Measurements from ENCODE around the gene HCFC1R1. TPM values are rescaled to one million over a fixed set of nuclear protein-coding genes. Genes with fewer than 3 reads are reported as not detected.

The HCFC1R1 gene
- total and polyA plus RNA-seq, 4 experiments from 2014 or later = 16.0 to 23.8 (median 18.2) TPM

DNA sequence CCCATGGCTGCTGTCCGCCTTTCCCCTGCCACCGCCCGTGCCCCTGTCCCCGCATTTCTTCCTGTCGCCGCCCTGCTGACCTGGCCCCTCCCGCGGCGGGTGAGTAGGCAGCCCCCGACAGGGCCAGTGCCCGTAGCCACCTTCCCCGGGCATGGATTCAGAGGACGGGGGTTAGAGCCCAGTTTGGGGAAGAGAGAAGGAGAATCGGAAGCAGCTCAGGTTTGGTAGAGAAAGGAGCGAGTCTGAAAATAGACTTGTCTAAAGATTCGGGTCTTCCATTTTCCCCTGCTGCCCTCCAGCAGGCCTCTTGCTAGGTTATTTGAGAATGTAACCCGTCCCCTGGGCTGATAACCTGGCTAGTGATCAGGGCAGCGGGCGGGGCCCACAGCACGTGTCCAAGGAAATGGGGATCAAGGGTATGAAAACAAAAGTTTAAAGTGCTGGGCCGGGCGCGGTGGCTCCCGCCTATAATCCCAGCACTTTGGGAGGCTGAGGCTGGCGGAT is 18.9 kb downstream of the HCFC1R1 start:
- H3K27me3 ChIP-seq (ENCODE audit: insufficient read depth, low read length) = no peaks in the 10 kb centered on the region
- H3K27ac Mint-ChIP-seq = peak overlapping the region in 2 of 7 donors; percentile 6 to 35

DNA sequence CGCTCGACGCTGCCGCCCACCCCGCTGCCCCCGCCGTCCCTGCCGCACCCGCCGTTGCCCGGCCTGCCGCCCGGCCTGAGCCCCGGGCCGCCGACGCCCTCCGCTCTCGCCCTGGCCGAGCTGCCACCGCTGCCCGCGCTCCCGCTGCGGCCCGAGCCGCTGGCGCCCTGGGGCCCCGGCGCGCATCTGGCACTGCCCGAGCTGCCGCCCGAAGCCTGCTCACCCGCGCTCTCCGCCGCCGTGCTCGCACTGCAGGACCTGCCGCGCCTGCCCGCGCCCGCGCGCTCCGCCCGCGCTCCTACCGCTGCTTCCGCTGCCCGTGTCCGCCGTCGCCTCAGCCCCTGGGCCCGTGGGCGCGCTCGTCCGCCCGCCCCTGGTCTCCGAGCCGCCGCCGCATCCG is 19.4 kb downstream of the HCFC1R1 start:
- POLR2A ChIA-PET (ENCODE audit: partially characterized antibody) = interaction anchor here (0.8 to 7.6 kb wide), 9 partner anchors 8 to 146 kb away, joined by 3 to 89 read pairs (median 5); partner anchors contain the start of genes FLYWCH1, HCFC1R1, THOC6 and TNFRSF12A
- Histone ChIP-seq H3K9me3 (ENCODE audit: control insufficient read depth in 1 of 2, low read length in 2 of 2) (no peaks in the 10 kb centered on the region), H3K27ac (ENCODE audit: low read depth, low read length) (no peak overlapping the region), H3K36me3 (ENCODE audit: insufficient read depth, low read length) (no peaks in the 10 kb centered on the region), H3K4me1 (ENCODE audit: insufficient read depth, low read length) (peaks cover 27% of the 10 kb centered on the region), H3K27me3 (ENCODE audit: insufficient read depth, low read length) (no peaks in the 10 kb centered on the region), H3K4me3 (ENCODE audit: low read length in 2 of 2) (no peak overlapping the region)
- CTCF ChIA-PET (ENCODE audit: partially characterized antibody) = interaction anchor here (0.7 to 14.2 kb wide), 18 partner anchors 8 to 504 kb away, joined by 3 to 444 read pairs (median 4); partner anchors contain the start of genes CLDN6, CLDN9, HCFC1R1 and IL32
- Mint-ChIP-seq H3K27ac (no peak overlapping the region), H3K36me3 (no peaks in the 10 kb centered on the region), H3K9me3 (no peaks in the 10 kb centered on the region), H3K27me3 (peaks cover 2% of the 10 kb centered on the region in 2 donors), H3K4me1 (peaks cover 13 to 31% (median 22%) of the 10 kb centered on the region in 4 donors), H3K4me3 (no peak overlapping the region)
- DNase-seq = no peak
- intact Hi-C loops (cut with micrococcal nuclease) = no loop called here

More for the DNA sequence above, 18.9 kb downstream of the HCFC1R1 start:
- Mint-ChIP-seq H3K9me3 (no peaks in the 10 kb centered on the region), H3K4me1 (peaks cover 13 to 31% (median 22%) of the 10 kb centered on the region in 4 donors), H3K4me3 (peak overlapping the region; percentile 46 to 85 (median 60)), H3K36me3 (no peaks in the 10 kb centered on the region), H3K27me3 (peaks cover 2% of the 10 kb centered on the region in 2 donors)
- Histone ChIP-seq H3K27ac (ENCODE audit: low read depth, low read length) (no peak overlapping the region), H3K36me3 (ENCODE audit: insufficient read depth, low read length) (no peaks in the 10 kb centered on the region), H3K4me1 (ENCODE audit: insufficient read depth, low read length) (peaks cover 27% of the 10 kb centered on the region), H3K9me3 (ENCODE audit: control insufficient read depth in 1 of 2, low read length in 2 of 2) (no peaks in the 10 kb centered on the region), H3K4me3 (ENCODE audit: low read length in 2 of 2) (no peak overlapping the region)
- intact Hi-C loops (cut with micrococcal nuclease) = no loop called here
- POLR2A ChIA-PET (ENCODE audit: partially characterized antibody) = interaction anchor here (0.8 to 7.6 kb wide), 4 partner anchors 17 to 25 kb away, joined by 4 to 89 read pairs (median 18); partner anchors contain the start of genes HCFC1R1, THOC6 and TNFRSF12A
- CTCF ChIA-PET (ENCODE audit: partially characterized antibody) = interaction anchor here (0.8 to 14.2 kb wide), 6 partner anchors 9 to 125 kb away, joined by 3 to 444 read pairs (median 3); partner anchors contain the start of genes CLDN6, HCFC1R1, THOC6 and TNFRSF12A
- DNase-seq = no peak

DNA sequence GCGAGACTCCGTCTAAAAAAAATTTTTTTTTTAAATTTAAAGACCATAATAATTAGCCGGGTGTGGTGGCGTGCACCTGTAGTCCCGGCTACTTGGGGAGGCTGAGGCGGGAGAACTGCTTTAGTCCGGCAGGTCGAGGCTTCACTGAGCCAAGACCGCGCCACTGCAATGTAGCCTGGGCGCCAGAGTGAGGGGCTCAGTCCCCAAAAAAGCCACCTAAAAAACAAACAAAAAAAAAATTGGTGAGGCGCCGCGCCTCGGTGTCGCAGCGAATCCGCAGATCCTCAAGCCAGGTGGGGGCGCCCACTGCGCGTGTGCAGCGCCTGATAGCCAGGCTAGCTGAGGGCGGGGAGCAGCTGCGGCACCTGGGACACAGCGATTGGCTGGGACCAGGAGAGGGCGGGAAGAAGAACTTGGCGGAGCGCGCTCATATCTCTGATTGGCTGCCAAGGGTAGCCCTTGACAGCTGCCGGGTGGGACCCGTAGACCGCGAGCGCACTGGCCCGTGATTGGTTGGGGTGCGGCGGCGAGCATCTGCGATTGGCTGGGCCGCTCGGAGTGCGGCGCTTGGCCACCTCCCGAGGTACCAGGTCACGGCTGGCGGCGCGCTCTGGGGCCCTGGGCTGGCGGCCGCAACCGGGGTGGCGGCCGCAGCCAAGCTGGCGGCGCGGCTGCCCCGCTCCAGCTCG is 20.0 kb downstream of the HCFC1R1 start:
- no peaks in the 10 kb centered on the region for H3K36me3 ChIP-seq (ENCODE audit: insufficient read depth, low read length)
- H3K27me3 ChIP-seq (ENCODE audit: insufficient read depth, low read length) = no peaks in the 10 kb centered on the region
- peak; percentile 94 to 98 (median 97) for DNase-seq
- no peaks in the 10 kb centered on the region for H3K9me3 ChIP-seq (ENCODE audit: control insufficient read depth in 1 of 2, low read length in 2 of 2)
- Mint-ChIP-seq H3K27ac (peak overlapping the region in 5 of 7 donors; percentile 32 to 86 (median 65)), H3K9me3 (no peaks in the 10 kb centered on the region), H3K27me3 (peaks cover 2% of the 10 kb centered on the region in 2 donors), H3K4me1 (peaks cover 13 to 28% (median 20%) of the 10 kb centered on the region in 4 donors), H3K36me3 (no peaks in the 10 kb centered on the region), H3K4me3 (peak overlapping the region; percentile 70 to 84 (median 80))
- intact Hi-C loops (cut with micrococcal nuclease) = loop anchor here (1.0 to 2.0 kb wide), 4 partner anchors 17 to 126 kb away; partner anchors contain the start of genes THOC6 and TNFRSF12A
- H3K4me1 ChIP-seq (ENCODE audit: insufficient read depth, low read length) = peaks cover 24% of the 10 kb centered on the region
- H3K4me3 ChIP-seq (ENCODE audit: low read length in 2 of 2) = no peak overlapping the region
- POLR2A ChIA-PET (ENCODE audit: partially characterized antibody) = interaction anchor here (0.7 to 7.6 kb wide), 10 partner anchors 8 to 453 kb away, joined by 3 to 89 read pairs (median 4); partner anchors contain the start of genes FLYWCH1, HCFC1R1, THOC6 and TNFRSF12A
- CTCF ChIA-PET (ENCODE audit: partially characterized antibody) = interaction anchor here (0.7 to 14.2 kb wide), 18 partner anchors 9 to 505 kb away, joined by 3 to 444 read pairs (median 4); partner anchors contain the start of genes CLDN6, CLDN9, HCFC1R1 and IL32
- H3K27ac ChIP-seq (ENCODE audit: low read depth, low read length) = no peak overlapping the region

DNA sequence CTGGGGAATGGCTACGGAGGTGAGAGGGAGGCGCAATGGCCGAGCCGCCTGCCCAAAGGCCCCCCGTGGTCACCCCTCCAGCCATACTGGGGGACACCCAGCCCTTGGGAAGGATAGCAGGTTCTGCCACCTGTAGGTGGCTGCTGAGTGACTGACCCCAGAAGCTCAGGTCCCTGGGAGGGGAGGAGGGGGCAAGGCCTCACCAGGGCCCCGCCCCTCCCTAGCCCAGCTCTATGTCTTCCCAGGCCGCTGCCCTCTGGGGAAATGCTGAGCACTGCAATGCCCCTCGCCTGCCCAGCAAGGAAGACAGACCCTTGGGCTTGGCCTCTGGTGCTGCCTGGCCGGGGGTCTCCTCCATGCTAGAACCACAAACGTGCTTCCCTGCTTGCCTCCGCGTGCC is 22.4 kb downstream of the HCFC1R1 start:
- no peak overlapping the region for H3K4me3 ChIP-seq (ENCODE audit: low read length in 2 of 2)
- peak in 1 of 5 donors; percentile 24 for DNase-seq
- Mint-ChIP-seq H3K36me3 (no peaks in the 10 kb centered on the region), H3K4me3 (no peak overlapping the region), H3K27me3 (peaks cover 2% of the 10 kb centered on the region in 2 donors), H3K9me3 (no peaks in the 10 kb centered on the region), H3K4me1 (peaks cover 0 to 5% (median 0%) of the 10 kb centered on the region in 4 donors), H3K27ac (no peak overlapping the region)
- intact Hi-C loops (cut with micrococcal nuclease) = no loop called here
- H3K9me3 ChIP-seq (ENCODE audit: control insufficient read depth in 1 of 2, low read length in 2 of 2) = no peaks in the 10 kb centered on the region
- POLR2A ChIA-PET (ENCODE audit: partially characterized antibody) = interaction anchor here (0.9 to 3.6 kb wide), 3 partner anchors 26 to 151 kb away, joined by 3 to 28 read pairs (median 4); no protein-coding TSS in a partner anchor
- H3K4me1 ChIP-seq (ENCODE audit: insufficient read depth, low read length) = peaks cover 4% of the 10 kb centered on the region
- H3K27me3 ChIP-seq (ENCODE audit: insufficient read depth, low read length) = no peaks in the 10 kb centered on the region
- CTCF ChIA-PET (ENCODE audit: partially characterized antibody) = interaction anchor here (14.2 kb wide), 1 partner anchor 26 kb away, joined by 444 read pairs; the partner anchor contains the start of genes CLDN6, HCFC1R1, THOC6 and TNFRSF12A
- no peaks in the 10 kb centered on the region for H3K36me3 ChIP-seq (ENCODE audit: insufficient read depth, low read length)
- H3K27ac ChIP-seq (ENCODE audit: low read depth, low read length) = no peak overlapping the region

DNA sequence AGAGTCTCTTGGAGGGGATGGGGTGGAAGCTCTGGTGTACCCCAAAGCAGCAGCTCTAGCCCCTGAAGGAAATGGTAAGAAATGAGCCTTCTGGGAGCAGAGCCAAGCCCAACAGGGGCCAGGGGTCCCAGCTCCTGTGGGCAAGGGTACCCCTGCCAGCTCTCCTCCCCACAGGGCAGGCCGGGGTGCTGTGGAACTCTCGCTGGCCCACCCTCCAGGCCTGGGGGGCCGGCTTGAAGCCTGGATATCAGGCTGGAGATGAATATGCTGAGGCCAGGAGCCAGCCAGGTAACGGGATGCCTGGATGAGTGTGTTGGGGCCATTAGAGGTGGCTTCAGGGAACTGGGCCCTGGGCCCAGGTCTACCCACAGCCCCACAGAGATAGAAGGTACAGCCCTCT is 23.2 kb downstream of the HCFC1R1 start:
- no peak overlapping the region for H3K27ac ChIP-seq (ENCODE audit: low read depth, low read length)
- Mint-ChIP-seq H3K4me3 (no peak overlapping the region), H3K27me3 (peaks cover 2% of the 10 kb centered on the region in 2 donors), H3K4me1 (peaks cover 0 to 5% (median 0%) of the 10 kb centered on the region in 4 donors), H3K36me3 (no peaks in the 10 kb centered on the region), H3K9me3 (no peaks in the 10 kb centered on the region), H3K27ac (peak overlapping the region in 1 of 7 donors; percentile 46)
- intact Hi-C loops (cut with micrococcal nuclease) = no loop called here
- H3K9me3 ChIP-seq (ENCODE audit: control insufficient read depth in 1 of 2, low read length in 2 of 2) = no peaks in the 10 kb centered on the region
- H3K4me1 ChIP-seq (ENCODE audit: insufficient read depth, low read length) = peaks cover 4% of the 10 kb centered on the region
- no peaks in the 10 kb centered on the region for H3K27me3 ChIP-seq (ENCODE audit: insufficient read depth, low read length)
- no peak overlapping the region for H3K4me3 ChIP-seq (ENCODE audit: low read length in 2 of 2)
- CTCF ChIA-PET (ENCODE audit: partially characterized antibody) = interaction anchor here (14.2 kb wide), 1 partner anchor 26 kb away, joined by 444 read pairs; the partner anchor contains the start of genes CLDN6, HCFC1R1, THOC6 and TNFRSF12A
- DNase-seq = peak in 1 of 5 donors; percentile 19
- H3K36me3 ChIP-seq (ENCODE audit: insufficient read depth, low read length) = no peaks in the 10 kb centered on the region
- POLR2A ChIA-PET (ENCODE audit: partially characterized antibody) = interaction anchor here (0.9 to 1.1 kb wide), 2 partner anchors 27 to 151 kb away, joined by 3 to 4 read pairs; no protein-coding TSS in a partner anchor

DNA sequence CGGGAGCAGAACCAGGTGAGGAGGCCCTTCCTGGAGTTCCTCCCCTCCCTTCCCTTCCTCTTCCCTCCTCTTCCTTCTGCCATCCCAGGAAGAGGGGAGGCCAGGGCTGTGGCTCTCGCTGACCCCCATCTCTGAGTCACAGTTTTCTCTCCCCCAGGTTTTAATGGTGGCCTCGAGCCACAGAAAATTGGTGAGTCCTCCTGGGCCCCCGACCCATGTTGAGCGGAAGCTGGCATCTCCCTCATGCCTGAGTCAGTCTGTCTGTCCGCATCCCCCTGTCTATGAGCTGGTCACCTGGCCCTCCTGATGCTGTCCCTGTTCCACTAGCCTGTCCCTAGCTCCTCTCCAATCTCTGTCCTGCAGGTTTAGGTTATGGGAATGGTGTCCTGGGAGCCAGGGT is 23.8 kb downstream of the HCFC1R1 start:
- no peak overlapping the region for H3K4me3 Mint-ChIP-seq
- Histone ChIP-seq H3K4me3 (ENCODE audit: low read length in 2 of 2) (no peak overlapping the region), H3K27me3 (ENCODE audit: insufficient read depth, low read length) (no peaks in the 10 kb centered on the region), H3K27ac (ENCODE audit: low read depth, low read length) (no peak overlapping the region), H3K36me3 (ENCODE audit: insufficient read depth, low read length) (no peaks in the 10 kb centered on the region), H3K9me3 (ENCODE audit: control insufficient read depth in 1 of 2, low read length in 2 of 2) (no peaks in the 10 kb centered on the region), H3K4me1 (ENCODE audit: insufficient read depth, low read length) (peaks cover 2% of the 10 kb centered on the region)
- H3K27ac Mint-ChIP-seq = no peak overlapping the region
- DNase-seq = peak in 1 of 5 donors; percentile 28
- ChIA-PET CTCF (ENCODE audit: partially characterized antibody) (interaction anchor here (14.2 kb wide), 1 partner anchor 27 kb away, joined by 444 read pairs; the partner anchor contains the start of genes CLDN6, HCFC1R1, THOC6 and TNFRSF12A), POLR2A (ENCODE audit: partially characterized antibody) (no interaction called here)
- H3K36me3 Mint-ChIP-seq = no peaks in the 10 kb centered on the region
- no peaks in the 10 kb centered on the region for H3K9me3 Mint-ChIP-seq
- peaks cover 0 to 5% (median 0%) of the 10 kb centered on the region in 4 donors for H3K4me1 Mint-ChIP-seq
- intact Hi-C loops (cut with micrococcal nuclease) = no loop called here
- peaks cover 2% of the 10 kb centered on the region in 2 donors for H3K27me3 Mint-ChIP-seq

Data from CD4-positive, alpha-beta memory T cell (primary cell).